ENCODE data around the gene NOTCH2.

The NOTCH2 gene

GRCh38 chr1:119943216-119943615 lies 126.2 kb downstream of the NOTCH2 start:
- no peak for DNase-seq (ENCODE audit: low read depth in 3 of 3)

GRCh38 chr1:119941392-119941791 lies 128.1 kb downstream of the NOTCH2 start:
- no peak for DNase-seq (ENCODE audit: low read depth in 3 of 3)

- DNase-seq (ENCODE audit: low read depth in 3 of 3), result no peak
These were observed 128.8 kb downstream of the NOTCH2 start for GRCh38 chr1:119940697-119941096.

GRCh38 chr1:119937198-119937597 lies 132.3 kb downstream of the NOTCH2 start:
- no peak for DNase-seq (ENCODE audit: low read depth in 3 of 3)

GRCh38 chr1:119935915-119936314 lies 133.5 kb downstream of the NOTCH2 start:
- no peak for DNase-seq (ENCODE audit: low read depth in 3 of 3)

GRCh38 chr1:119935373-119935772 lies 134.1 kb downstream of the NOTCH2 start:
- no peak for DNase-seq (ENCODE audit: low read depth in 3 of 3)

GRCh38 chr1:119933397-119933796 lies 136.1 kb downstream of the NOTCH2 start:
- no peak for DNase-seq (ENCODE audit: low read depth in 3 of 3)

GRCh38 chr1:119929643-119930315 lies 139.7 kb downstream of the NOTCH2 start:
- DNase-seq (ENCODE audit: low read depth in 3 of 3), result no peak

GRCh38 chr1:119926553-119926952 lies 142.9 kb downstream of the NOTCH2 start:
- no peak for DNase-seq (ENCODE audit: low read depth in 3 of 3)

GRCh38 chr1:119924948-119925898 lies 144.2 kb downstream of the NOTCH2 start:
- no peak for DNase-seq (ENCODE audit: low read depth in 3 of 3)

GRCh38 chr1:119920104-119920968 lies 149.1 kb downstream of the NOTCH2 start:
- no peak for DNase-seq (ENCODE audit: low read depth in 3 of 3)

GRCh38 chr1:119919241-119919640 lies 150.2 kb downstream of the NOTCH2 start:
- DNase-seq (ENCODE audit: low read depth in 3 of 3), result no peak

- DNase-seq (ENCODE audit: low read depth in 3 of 3), result no peak
These were observed 151.2 kb downstream of the NOTCH2 start for GRCh38 chr1:119918301-119918700.

- DNase-seq (ENCODE audit: low read depth in 3 of 3), result no peak
These were observed 152.0 kb downstream of the NOTCH2 start for GRCh38 chr1:119917304-119918055.

- no peak for DNase-seq (ENCODE audit: low read depth in 3 of 3)
These were observed 153.9 kb downstream of the NOTCH2 start for GRCh38 chr1:119915517-119915916.

- DNase-seq (ENCODE audit: low read depth in 3 of 3), result no peak
These were observed 155.4 kb downstream of the NOTCH2 start for GRCh38 chr1:119914071-119914470.

- no peak for DNase-seq (ENCODE audit: low read depth in 3 of 3)
These were observed 156.5 kb downstream of the NOTCH2 start for GRCh38 chr1:119912963-119913362.

- no peak for DNase-seq (ENCODE audit: low read depth in 3 of 3)
These were observed 157.7 kb downstream of the NOTCH2 start for GRCh38 chr1:119911775-119912174.

GRCh38 chr1:119910618-119911017 lies 158.8 kb downstream of the NOTCH2 start:
- DNase-seq (ENCODE audit: low read depth in 3 of 3), result no peak

GRCh38 chr1:119909890-119910596 lies 159.4 kb downstream of the NOTCH2 start:
- DNase-seq (ENCODE audit: low read depth in 3 of 3), result no peak

GRCh38 chr1:119908661-119909060 lies 160.8 kb downstream of the NOTCH2 start:
- no peak for DNase-seq (ENCODE audit: low read depth in 3 of 3)
